ENCODE data around the gene ZNF423. TPM values are rescaled to one million over a fixed set of nuclear protein-coding genes. Genes with fewer than 3 reads are reported as not detected.

Gene ZNF423
- total RNA-seq, 1 donor from 2014 or later, result not detected

- CTCF ChIA-PET, result no interaction called here
- Mint-ChIP-seq H3K4me3 (no peak overlapping the region), H3K27me3 (no peaks in the 10 kb centered on the region), H3K9me3 (no peaks in the 10 kb centered on the region), H3K27ac (no peak overlapping the region), H3K4me1 (no peaks in the 10 kb centered on the region), H3K36me3 (ENCODE audit: low read depth) (no peaks in the 10 kb centered on the region)
- no peak for TF ChIP-seq CTCF (IDR thresholded peaks at IDR 0.05)
- POLR2A ChIA-PET, result no interaction called here
- ATAC-seq (ENCODE audit: low read depth) (no peak), DNase-seq (no peak)
- intact Hi-C loops (cut with micrococcal nuclease), result no loop called here
Measured at GRCh38 chr16:49800876-49801275, 55.0 kb downstream of the ZNF423 start.

- TF ChIP-seq CTCF (IDR thresholded peaks at IDR 0.05), result no peak
- no peaks in the 10 kb centered on the region for H3K4me1 Mint-ChIP-seq
- no peak overlapping the region for H3K27ac Mint-ChIP-seq
- no peaks in the 10 kb centered on the region for H3K36me3 Mint-ChIP-seq (ENCODE audit: low read depth)
- DNase-seq (no peak), ATAC-seq (ENCODE audit: low read depth) (no peak)
- H3K27me3 Mint-ChIP-seq, result no peaks in the 10 kb centered on the region
- no peak overlapping the region for H3K4me3 Mint-ChIP-seq
- CTCF ChIA-PET, result no interaction called here
- intact Hi-C loops (cut with micrococcal nuclease), result no loop called here
- POLR2A ChIA-PET, result no interaction called here
- H3K9me3 Mint-ChIP-seq, result no peaks in the 10 kb centered on the region
Measured at GRCh38 chr16:49800441-49800840, 55.5 kb downstream of the ZNF423 start.

- no peak overlapping the region for H3K27ac Mint-ChIP-seq
- intact Hi-C loops (cut with micrococcal nuclease), result no loop called here
- CTCF ChIA-PET, result no interaction called here
- ATAC-seq (ENCODE audit: low read depth) (no peak), DNase-seq (no peak)
- no peaks in the 10 kb centered on the region for H3K9me3 Mint-ChIP-seq
- no peak overlapping the region for H3K4me3 Mint-ChIP-seq
- peaks cover 6% of the 10 kb centered on the region for H3K27me3 Mint-ChIP-seq
- no peaks in the 10 kb centered on the region for H3K4me1 Mint-ChIP-seq
- POLR2A ChIA-PET, result no interaction called here
- no peak for TF ChIP-seq CTCF (IDR thresholded peaks at IDR 0.05)
- H3K36me3 Mint-ChIP-seq (ENCODE audit: low read depth), result no peaks in the 10 kb centered on the region
Measured at GRCh38 chr16:49799172-49799571, 56.7 kb downstream of the ZNF423 start.

GRCh38 chr16:49795513-49795912 is 60.4 kb downstream of the ZNF423 start:
- H3K9me3 Mint-ChIP-seq, result no peaks in the 10 kb centered on the region
- CTCF ChIA-PET, result no interaction called here
- no peak for TF ChIP-seq CTCF (IDR thresholded peaks at IDR 0.05)
- intact Hi-C loops (cut with micrococcal nuclease), result no loop called here
- ATAC-seq (ENCODE audit: low read depth) (no peak), DNase-seq (no peak)
- no peaks in the 10 kb centered on the region for H3K4me1 Mint-ChIP-seq
- H3K27ac Mint-ChIP-seq, result no peak overlapping the region
- POLR2A ChIA-PET, result no interaction called here
- H3K36me3 Mint-ChIP-seq (ENCODE audit: low read depth), result no peaks in the 10 kb centered on the region
- H3K27me3 Mint-ChIP-seq, result peaks cover 6% of the 10 kb centered on the region
- H3K4me3 Mint-ChIP-seq, result no peak overlapping the region

GRCh38 chr16:49793244-49793643 is 62.7 kb downstream of the ZNF423 start:
- intact Hi-C loops (cut with micrococcal nuclease), result no loop called here
- no peak for DNase-seq
- no peak for TF ChIP-seq CTCF (IDR thresholded peaks at IDR 0.05)
- Mint-ChIP-seq H3K36me3 (ENCODE audit: low read depth) (no peaks in the 10 kb centered on the region), H3K27me3 (peaks cover 6% of the 10 kb centered on the region), H3K9me3 (peaks cover 2% of the 10 kb centered on the region), H3K27ac (no peak overlapping the region), H3K4me1 (no peaks in the 10 kb centered on the region), H3K4me3 (no peak overlapping the region)
- ATAC-seq (ENCODE audit: low read depth), result no peak
- POLR2A ChIA-PET, result no interaction called here
- CTCF ChIA-PET, result no interaction called here

All from activated B cell treated with CpG ODN at 0.5 μM for 24 hours (primary cell).